ENCODE measurements around the gene BUB3.

DNA sequence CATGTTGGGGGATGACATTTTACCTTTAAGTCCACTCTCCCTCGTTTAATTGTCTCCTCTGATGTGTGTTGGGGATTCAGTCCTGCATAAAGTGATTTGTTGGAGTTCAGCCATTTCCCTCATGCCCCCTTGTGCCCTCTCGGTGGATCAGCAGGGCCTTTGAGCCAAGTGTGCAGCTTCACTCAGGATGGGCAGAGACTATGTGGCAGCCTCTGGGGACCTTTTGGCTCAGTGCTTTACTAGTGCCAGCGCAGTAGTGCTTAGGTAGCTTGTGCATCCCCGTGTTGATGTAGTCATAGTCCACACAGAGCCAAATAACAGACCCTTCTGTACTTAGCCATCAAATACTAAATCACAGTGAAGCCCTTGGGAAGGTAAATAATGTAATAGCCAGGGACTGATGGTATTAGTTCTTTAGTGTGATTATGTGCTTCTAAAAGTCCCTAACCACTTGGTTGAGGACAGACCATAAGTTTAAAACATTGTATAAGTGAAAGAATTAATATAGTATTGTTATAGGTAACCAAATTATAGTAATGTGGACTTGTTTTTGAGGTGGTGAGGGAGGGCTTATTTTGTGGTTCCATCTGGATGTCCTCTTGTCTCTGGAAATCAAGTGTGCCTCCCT, 11.4 kb downstream of the BUB3 start:
- TF ChIP-seq, protein P1, sequence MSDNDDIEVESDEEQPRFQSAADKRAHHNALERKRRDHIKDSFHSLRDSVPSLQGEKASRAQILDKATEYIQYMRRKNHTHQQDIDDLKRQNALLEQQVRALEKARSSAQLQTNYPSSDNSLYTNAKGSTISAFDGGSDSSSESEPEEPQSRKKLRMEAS (CRISPR knock-in tag; IDR thresholded peaks at IDR 0.05): no peak
- TF ChIP-seq CBFB (CRISPR knock-in tag; IDR thresholded peaks at IDR 0.05; ENCODE audit: low read depth): no peak
